ENCODE data around the gene FAM187B. TPM values are rescaled to one million over a fixed set of nuclear protein-coding genes. Genes with fewer than 3 reads are reported as not detected.

FAM187B gene
- total and polyA plus RNA-seq, 3 donors from 2014 or later, result 18.4 to 105 (median 79.2) TPM

- peak; percentile 49 for DNase-seq
- 74 to 85% methylated on average over 7 of the region's 7 CpGs for WGBS, 2 donors
- no peak for TF ChIP-seq POLR2A (IDR thresholded peaks at IDR 0.05)
- no peak for TF ChIP-seq CTCF (IDR thresholded peaks at IDR 0.05)
- peaks cover 15% of the 10 kb centered on the region for H3K4me1 ChIP-seq
- peak overlapping the region in 1 of 2 donors; percentile 63 for H3K27ac ChIP-seq
- H3K36me3 ChIP-seq (ENCODE audit: low read depth, missing control alignments), result no peaks in the 10 kb centered on the region
- H3K4me3 ChIP-seq, result no peak overlapping the region
- intact Hi-C loops (cut with DNase I; ENCODE audit: low total_unique reads), result no loop called here
- H3K9me3 ChIP-seq, result no peaks in the 10 kb centered on the region
- H3K27me3 ChIP-seq, result no peaks in the 10 kb centered on the region
Observed at GRCh38 chr19:35211545-35212230, 16.9 kb downstream of the FAM187B start.

GRCh38 chr19:35209646-35210045 is 18.9 kb downstream of the FAM187B start:
- Histone ChIP-seq H3K27me3 (no peaks in the 10 kb centered on the region), H3K9me3 (no peaks in the 10 kb centered on the region), H3K27ac (no peak overlapping the region), H3K4me3 (no peak overlapping the region), H3K4me1 (peaks cover 14% of the 10 kb centered on the region), H3K36me3 (ENCODE audit: low read depth, missing control alignments) (no peaks in the 10 kb centered on the region)
- DNase-seq, result no peak
- TF ChIP-seq CTCF (IDR thresholded peaks at IDR 0.05) (no peak), POLR2A (IDR thresholded peaks at IDR 0.05) (no peak)
- WGBS, 2 donors, result 44 to 59% methylated on average over 4 of the region's 4 CpGs
- intact Hi-C loops (cut with DNase I; ENCODE audit: low total_unique reads), result no loop called here

GRCh38 chr19:35208121-35208520 is 20.4 kb downstream of the FAM187B start:
- H3K4me1 ChIP-seq, result peaks cover 1% of the 10 kb centered on the region
- no peak for DNase-seq
- no peak overlapping the region for H3K27ac ChIP-seq
- H3K27me3 ChIP-seq, result no peaks in the 10 kb centered on the region
- TF ChIP-seq POLR2A (IDR thresholded peaks at IDR 0.05), result no peak
- no peak for TF ChIP-seq CTCF (IDR thresholded peaks at IDR 0.05)
- intact Hi-C loops (cut with DNase I; ENCODE audit: low total_unique reads), result no loop called here
- H3K36me3 ChIP-seq (ENCODE audit: low read depth, missing control alignments), result no peaks in the 10 kb centered on the region
- 88 to 91% methylated on average over 8 of the region's 8 CpGs for WGBS, 2 donors
- no peak overlapping the region for H3K4me3 ChIP-seq
- H3K9me3 ChIP-seq, result no peaks in the 10 kb centered on the region

GRCh38 chr19:35207391-35207871 is 21.1 kb downstream of the FAM187B start:
- intact Hi-C loops (cut with DNase I; ENCODE audit: low total_unique reads), result no loop called here
- DNase-seq, result no peak
- H3K27me3 ChIP-seq, result no peaks in the 10 kb centered on the region
- H3K4me3 ChIP-seq, result no peak overlapping the region
- no peaks in the 10 kb centered on the region for H3K36me3 ChIP-seq (ENCODE audit: low read depth, missing control alignments)
- H3K4me1 ChIP-seq, result no peaks in the 10 kb centered on the region
- H3K9me3 ChIP-seq, result no peaks in the 10 kb centered on the region
- WGBS, 2 donors, result 85 to 88% methylated on average over 8 of the region's 8 CpGs
- no peak for TF ChIP-seq CTCF (IDR thresholded peaks at IDR 0.05)
- no peak overlapping the region for H3K27ac ChIP-seq

- no peaks in the 10 kb centered on the region for H3K27me3 ChIP-seq
- 92 to 100% methylated on average over 1 of the region's 1 CpG for WGBS, 2 donors
- H3K4me1 ChIP-seq, result no peaks in the 10 kb centered on the region
- no peak for DNase-seq
- no peaks in the 10 kb centered on the region for H3K9me3 ChIP-seq
- intact Hi-C loops (cut with DNase I; ENCODE audit: low total_unique reads), result no loop called here
- H3K4me3 ChIP-seq, result no peak overlapping the region
- H3K36me3 ChIP-seq (ENCODE audit: low read depth, missing control alignments), result no peaks in the 10 kb centered on the region
- H3K27ac ChIP-seq, result no peak overlapping the region
- TF ChIP-seq POLR2A (IDR thresholded peaks at IDR 0.05), result no peak
- no peak for TF ChIP-seq CTCF (IDR thresholded peaks at IDR 0.05)
Observed at GRCh38 chr19:35206855-35207254, 21.7 kb downstream of the FAM187B start.
